Endothelial cell (in vitro differentiated cells): Measurements from ENCODE around the gene TSC22D4. TPM values are rescaled to one million over a fixed set of nuclear protein-coding genes. Genes with fewer than 3 reads are reported as not detected.

Source experiments
- DNase-seq: peaks from one replicate; pipeline ENCODE4 v3.0.0; 2021; ENCODE audit warnings: low spot score
- H3K27ac Mint-ChIP-seq: one replicate; pipeline ENCODE4 v1.8.0; 2021; ENCODE audit warnings: mixed read lengths, inconsistent platforms; ENCODE audit not compliant: unreplicated experiment
- H3K27me3 Mint-ChIP-seq: one replicate; pipeline ENCODE4 v1.8.0; 2021; ENCODE audit warnings: mild to moderate bottlenecking, moderate library complexity, mixed read lengths, inconsistent platforms; ENCODE audit not compliant: unreplicated experiment
- H3K36me3 Mint-ChIP-seq: one replicate; pipeline ENCODE4 v1.8.0; 2021; ENCODE audit warnings: mild to moderate bottlenecking, low read depth, mixed read lengths, inconsistent platforms; ENCODE audit not compliant: unreplicated experiment
- H3K4me1 Mint-ChIP-seq: one replicate; pipeline ENCODE4 v1.8.0; 2021; ENCODE audit warnings: mild to moderate bottlenecking, mixed read lengths, inconsistent platforms; ENCODE audit not compliant: unreplicated experiment
- H3K4me3 Mint-ChIP-seq: one replicate; pipeline ENCODE4 v1.8.0; 2021; ENCODE audit warnings: mild to moderate bottlenecking, mixed read lengths, inconsistent platforms; ENCODE audit not compliant: unreplicated experiment
- H3K9me3 Mint-ChIP-seq: one replicate; pipeline ENCODE4 v1.8.0; 2021; ENCODE audit warnings: mixed read lengths, inconsistent platforms; ENCODE audit not compliant: unreplicated experiment
- CTCF ChIP-seq: fragments of 200-600 bp; sonication (generic); IDR thresholded peaks from one replicate; pipeline ENCODE4 v1.5.0; 2021; ENCODE audit warnings: antibody characterized with exemption; ENCODE audit not compliant: unreplicated experiment
- total RNA-seq: library from RNA; stranded (reverse); fragmentation: NEBNext Ultra II Directional; extraction: Animal tissue kit (Norgen Biotek cat#: 25700); gene quantifications from one replicate; pipeline ENCODE4 v1.2.1, GENCODE V29; 2021; ENCODE audit not compliant: unreplicated experiment

TSC22D4 gene
- total RNA-seq, 1 donor from 2014 or later: 94.3 TPM

GRCh38 chr7:100477871-100478267, 1.1 kb downstream of the TSC22D4 start:
- H3K4me3 Mint-ChIP-seq: peak overlapping the region; percentile 100
- peaks cover 3% of the 10 kb centered on the region for H3K27me3 Mint-ChIP-seq
- H3K27ac Mint-ChIP-seq: no peak overlapping the region

GRCh38 chr7:100476903-100477870, 1.8 kb downstream of the TSC22D4 start:
- Mint-ChIP-seq H3K4me1 (peaks cover 32% of the 10 kb centered on the region), H3K27ac (peak overlapping the region; percentile 77), H3K4me3 (peak overlapping the region; percentile 92), H3K27me3 (peaks cover 3% of the 10 kb centered on the region), H3K36me3 (no peaks in the 10 kb centered on the region), H3K9me3 (no peaks in the 10 kb centered on the region)
- no peak for DNase-seq
- TF ChIP-seq CTCF: no peak

More at GRCh38 chr7:100477871-100478267, 1.1 kb downstream of the TSC22D4 start:
- TF ChIP-seq CTCF: no peak
- Mint-ChIP-seq H3K4me1 (peaks cover 35% of the 10 kb centered on the region), H3K9me3 (no peaks in the 10 kb centered on the region), H3K36me3 (no peaks in the 10 kb centered on the region)
- no peak for DNase-seq

GRCh38 chr7:100476101-100476780, 2.8 kb downstream of the TSC22D4 start:
- Mint-ChIP-seq H3K4me3 (peak overlapping the region; percentile 92), H3K27me3 (peaks cover 3% of the 10 kb centered on the region), H3K4me1 (peaks cover 32% of the 10 kb centered on the region), H3K9me3 (no peaks in the 10 kb centered on the region), H3K27ac (peak overlapping the region; percentile 67), H3K36me3 (no peaks in the 10 kb centered on the region)
- no peak for DNase-seq
- no peak for TF ChIP-seq CTCF

GRCh38 chr7:100475549-100475948, 3.5 kb downstream of the TSC22D4 start:
- DNase-seq: no peak
- Mint-ChIP-seq H3K27ac (no peak overlapping the region), H3K4me3 (peak overlapping the region; percentile 92), H3K36me3 (no peaks in the 10 kb centered on the region), H3K27me3 (peaks cover 3% of the 10 kb centered on the region), H3K4me1 (peaks cover 32% of the 10 kb centered on the region), H3K9me3 (no peaks in the 10 kb centered on the region)
- no peak for TF ChIP-seq CTCF
